Keratinocyte (primary cell): Measurements from ENCODE around the gene SYT11. TPM values are rescaled to one million over a fixed set of nuclear protein-coding genes. Genes with fewer than 3 reads are reported as not detected.

Experiments
- DNase-seq: peaks from one replicate; pipeline ENCODE4 v3.0.0-alpha.2; 2011; ENCODE audit warnings: low read depth, missing footprints, low spot score
- FAIRE-seq: peaks from 2 replicates; lab custom pipeline; 2011; peaks lifted over from hg19 to GRCh38; lab: Jason Lieb, UNC
- H2AFZ ChIP-seq: 2 replicates; pipeline ENCODE4 v1.6.0; 2012; ENCODE audit warnings: low read length, control low read depth, inconsistent platforms; ENCODE audit not compliant: control insufficient read depth
- H3K27ac ChIP-seq: 2 replicates; pipeline ENCODE4 v1.5.1; 2011; ENCODE audit warnings: low read length; ENCODE audit not compliant: control insufficient read depth, insufficient read depth
- H3K27me3 ChIP-seq: 3 replicates; pipeline ENCODE4 v1.6.0; 2011; ENCODE audit warnings: low read length; ENCODE audit not compliant: control insufficient read depth, insufficient read depth; ENCODE audit errors: extremely low read depth
- H3K36me3 ChIP-seq, 2 experiments: 2 replicates in 1 of 2; 3 replicates in 1 of 2; pipeline ENCODE4 v1.5.1; 2011; ENCODE audit warnings: low read length in 2 of 2, mild to moderate bottlenecking in 1 of 2; ENCODE audit not compliant: control insufficient read depth in 2 of 2, insufficient read depth in 2 of 2; ENCODE audit errors: extremely low read depth in 1 of 2
- H3K4me1 ChIP-seq: 3 replicates; pipeline ENCODE4 v1.5.1; 2011; ENCODE audit warnings: low read length; ENCODE audit not compliant: control insufficient read depth, insufficient read depth; ENCODE audit errors: extremely low read depth
- H3K4me2 ChIP-seq: 3 replicates; pipeline ENCODE4 v1.6.0; 2011; ENCODE audit warnings: low read depth, low read length; ENCODE audit not compliant: control insufficient read depth, insufficient read depth; ENCODE audit errors: extremely low read depth
- H3K4me3 ChIP-seq, 3 experiments: fragments of 200-600 bp in 1 of 3; sonication (generic) in 1 of 3; 2 replicates in 2 of 3; 3 replicates in 1 of 3; pipeline ENCODE4 v1.5.1; 2011 to 2016; ENCODE audit warnings: low read length in 3 of 3, mild to moderate bottlenecking in 3 of 3, control low read depth in 2 of 3, inconsistent platforms in 1 of 3, low read depth in 1 of 3, mixed read lengths in 1 of 3, mixed run types in 1 of 3, moderate library complexity in 1 of 3; ENCODE audit not compliant: control insufficient read depth in 2 of 3, insufficient read depth in 2 of 3; ENCODE audit errors: extremely low read depth in 1 of 3
- H3K79me2 ChIP-seq: 2 replicates; pipeline ENCODE4 v1.6.0; 2012; ENCODE audit warnings: low read length; ENCODE audit not compliant: control insufficient read depth, insufficient read depth
- H3K9ac ChIP-seq: 3 replicates; pipeline ENCODE4 v1.6.0; 2011; ENCODE audit warnings: low read length; ENCODE audit not compliant: control insufficient read depth, insufficient read depth; ENCODE audit errors: extremely low read depth
- H3K9me1 ChIP-seq: 3 replicates; pipeline ENCODE4 v1.6.0; 2011; ENCODE audit warnings: low read length; ENCODE audit not compliant: control insufficient read depth, insufficient read depth; ENCODE audit errors: extremely low read depth
- H3K9me3 ChIP-seq: 2 replicates; pipeline ENCODE4 v1.5.1; 2012; ENCODE audit warnings: low read depth, low read length; ENCODE audit not compliant: control insufficient read depth
- H4K20me1 ChIP-seq: 3 replicates; pipeline ENCODE4 v1.6.0; 2011; ENCODE audit warnings: low read length; ENCODE audit not compliant: control insufficient read depth, insufficient read depth; ENCODE audit errors: extremely low read depth
- EZH2 ChIP-seq: IDR thresholded peaks from one replicate; pipeline ENCODE4 v1.6.1; 2012; ENCODE audit warnings: inconsistent platforms, mild to moderate bottlenecking, low read length, moderate library complexity
- dilution Hi-C: fragments of 300-500 bp; cut with MboI; formaldehyde crosslinking; loops from one replicate; pipeline ENCODE4 v1.7.0; 2020; ENCODE audit warnings: low sequenced_read_pairs; ENCODE audit not compliant: extremely low pct_ligation_motif_present
- polyA plus RNA-seq, 5 experiments: library from polyadenylated mRNA; depleted of rRNA in 3 of 5; stranded (reverse) in 3 of 5; stranded (forward) in 1 of 5; unstranded in 1 of 5; fragments of >200 nt; gene quantifications; 1 replicate in 1 of 5; 2 replicates in 3 of 5; 3 replicates in 1 of 5; pipeline versions ENCODE4 v1.2.1 to v1.2.3, GENCODE V29; 2011 to 2012; ENCODE audit warnings: missing spikeins in 2 of 5, low read depth in 1 of 5, low replicate concordance in 1 of 5
- TF ChIP-seq, protein P1 (sequence below), 3 experiments: IDR thresholded peaks in 1 of 3; conservative IDR thresholded peaks in 1 of 3; optimal IDR thresholded peaks in 1 of 3; 2 replicates in 2 of 3; 3 replicates in 1 of 3; pipeline versions ENCODE3 to v1.5.1; 2011; ENCODE audit warnings: low read length in 3 of 3, mild to moderate bottlenecking in 3 of 3, moderate library complexity in 2 of 3, control low read depth in 1 of 3, inconsistent platforms in 1 of 3; ENCODE audit not compliant: insufficient read depth in 2 of 3; ENCODE audit errors: extremely low read depth in 1 of 3

Gene SYT11
- polyA plus RNA-seq, 1 donor (not counting 4 experiments of a cell fraction or from before 2014, with no cell fraction given), result 0.08 TPM

DNA sequence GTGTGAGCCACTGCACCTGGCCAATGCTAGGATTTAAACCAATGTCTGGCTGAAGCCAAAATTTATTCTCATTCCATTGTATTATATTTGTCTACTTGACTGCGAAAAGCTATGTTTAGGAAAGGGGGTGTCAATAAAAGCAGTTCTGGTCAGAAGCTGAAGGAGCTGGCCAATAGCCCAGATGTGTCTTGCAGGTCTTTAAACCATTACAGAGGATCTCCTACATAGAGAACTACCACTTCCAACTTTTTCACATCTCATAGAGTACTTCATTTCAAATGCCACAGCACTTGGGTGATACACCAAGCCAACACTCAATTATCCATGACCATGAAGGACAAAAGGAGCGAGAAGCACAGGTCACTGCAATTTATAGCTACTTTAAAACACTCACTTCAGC, 2.5 kb downstream of the SYT11 start:
- DNase-seq (no peak), FAIRE-seq (no peak)
- H3K9me3 ChIP-seq, result no peaks in the 10 kb centered on the region
- no peaks in the 10 kb centered on the region for H4K20me1 ChIP-seq
- peaks cover 14% of the 10 kb centered on the region for H3K27me3 ChIP-seq
- dilution Hi-C loops, result no loop called here
- H3K4me3 ChIP-seq, result no peak overlapping the region
- H3K36me3 ChIP-seq, result no peaks in the 10 kb centered on the region
- peaks cover 1% of the 10 kb centered on the region for H3K79me2 ChIP-seq
- H3K4me2 ChIP-seq, result no peak overlapping the region
- H2AFZ ChIP-seq, result no peak overlapping the region
- peaks cover 13% of the 10 kb centered on the region for H3K4me1 ChIP-seq
- no peaks in the 10 kb centered on the region for H3K9me1 ChIP-seq
- TF ChIP-seq, protein P1, sequence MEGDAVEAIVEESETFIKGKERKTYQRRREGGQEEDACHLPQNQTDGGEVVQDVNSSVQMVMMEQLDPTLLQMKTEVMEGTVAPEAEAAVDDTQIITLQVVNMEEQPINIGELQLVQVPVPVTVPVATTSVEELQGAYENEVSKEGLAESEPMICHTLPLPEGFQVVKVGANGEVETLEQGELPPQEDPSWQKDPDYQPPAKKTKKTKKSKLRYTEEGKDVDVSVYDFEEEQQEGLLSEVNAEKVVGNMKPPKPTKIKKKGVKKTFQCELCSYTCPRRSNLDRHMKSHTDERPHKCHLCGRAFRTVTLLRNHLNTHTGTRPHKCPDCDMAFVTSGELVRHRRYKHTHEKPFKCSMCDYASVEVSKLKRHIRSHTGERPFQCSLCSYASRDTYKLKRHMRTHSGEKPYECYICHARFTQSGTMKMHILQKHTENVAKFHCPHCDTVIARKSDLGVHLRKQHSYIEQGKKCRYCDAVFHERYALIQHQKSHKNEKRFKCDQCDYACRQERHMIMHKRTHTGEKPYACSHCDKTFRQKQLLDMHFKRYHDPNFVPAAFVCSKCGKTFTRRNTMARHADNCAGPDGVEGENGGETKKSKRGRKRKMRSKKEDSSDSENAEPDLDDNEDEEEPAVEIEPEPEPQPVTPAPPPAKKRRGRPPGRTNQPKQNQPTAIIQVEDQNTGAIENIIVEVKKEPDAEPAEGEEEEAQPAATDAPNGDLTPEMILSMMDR (optimal IDR thresholded peaks at IDR 0.05 in 1 of 3, IDR thresholded peaks at IDR 0.05 in 1 of 3, conservative IDR thresholded peaks at IDR 0.05 in 1 of 3; ENCODE audit: extremely low read depth in 1 of 3, insufficient read depth in 2 of 3, low read length in 3 of 3), result no peak
- TF ChIP-seq EZH2, result no peak
- H3K27ac ChIP-seq, result no peak overlapping the region
- H3K9ac ChIP-seq, result no peak overlapping the region

DNA sequence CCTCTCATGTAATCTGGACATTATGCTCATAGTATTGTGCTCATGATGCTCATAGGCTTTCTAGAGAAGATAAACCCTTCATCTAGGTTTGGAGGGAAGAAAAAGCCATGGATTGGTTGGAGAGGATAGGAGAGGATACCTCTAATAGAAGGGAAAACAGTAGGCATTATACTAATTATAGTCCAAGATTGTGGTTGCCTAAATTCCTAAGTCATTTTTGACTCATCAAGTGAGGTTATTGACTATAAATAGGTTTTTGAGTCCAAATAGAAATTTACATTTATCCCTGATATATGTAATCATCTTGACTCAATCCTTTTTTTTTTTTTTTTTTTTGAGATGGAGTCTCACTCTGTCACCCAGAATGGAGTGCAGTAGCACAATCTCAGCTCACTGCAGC, 5.0 kb downstream of the SYT11 start:
- H3K4me1 ChIP-seq, result peaks cover 9% of the 10 kb centered on the region
- H3K79me2 ChIP-seq, result no peaks in the 10 kb centered on the region
- no peak overlapping the region for H3K9ac ChIP-seq
- no peak for FAIRE-seq
- H3K4me3 ChIP-seq, result no peak overlapping the region
- TF ChIP-seq, protein P1 (optimal IDR thresholded peaks at IDR 0.05 in 1 of 3, IDR thresholded peaks at IDR 0.05 in 1 of 3, conservative IDR thresholded peaks at IDR 0.05 in 1 of 3; ENCODE audit: extremely low read depth in 1 of 3, insufficient read depth in 2 of 3, low read length in 3 of 3), result no peak
- TF ChIP-seq EZH2, result no peak
- no peak overlapping the region for H3K4me2 ChIP-seq
- dilution Hi-C loops, result no loop called here
- peaks cover 14% of the 10 kb centered on the region for H3K27me3 ChIP-seq
- H2AFZ ChIP-seq, result no peak overlapping the region
- no peaks in the 10 kb centered on the region for H3K9me3 ChIP-seq
- no peaks in the 10 kb centered on the region for H3K36me3 ChIP-seq
- H3K9me1 ChIP-seq, result no peaks in the 10 kb centered on the region
- H4K20me1 ChIP-seq, result no peaks in the 10 kb centered on the region
- H3K27ac ChIP-seq, result no peak overlapping the region
- DNase-seq, result no peak
